Measurements from ENCODE around the gene KAT2B.

The KAT2B gene

DNA sequence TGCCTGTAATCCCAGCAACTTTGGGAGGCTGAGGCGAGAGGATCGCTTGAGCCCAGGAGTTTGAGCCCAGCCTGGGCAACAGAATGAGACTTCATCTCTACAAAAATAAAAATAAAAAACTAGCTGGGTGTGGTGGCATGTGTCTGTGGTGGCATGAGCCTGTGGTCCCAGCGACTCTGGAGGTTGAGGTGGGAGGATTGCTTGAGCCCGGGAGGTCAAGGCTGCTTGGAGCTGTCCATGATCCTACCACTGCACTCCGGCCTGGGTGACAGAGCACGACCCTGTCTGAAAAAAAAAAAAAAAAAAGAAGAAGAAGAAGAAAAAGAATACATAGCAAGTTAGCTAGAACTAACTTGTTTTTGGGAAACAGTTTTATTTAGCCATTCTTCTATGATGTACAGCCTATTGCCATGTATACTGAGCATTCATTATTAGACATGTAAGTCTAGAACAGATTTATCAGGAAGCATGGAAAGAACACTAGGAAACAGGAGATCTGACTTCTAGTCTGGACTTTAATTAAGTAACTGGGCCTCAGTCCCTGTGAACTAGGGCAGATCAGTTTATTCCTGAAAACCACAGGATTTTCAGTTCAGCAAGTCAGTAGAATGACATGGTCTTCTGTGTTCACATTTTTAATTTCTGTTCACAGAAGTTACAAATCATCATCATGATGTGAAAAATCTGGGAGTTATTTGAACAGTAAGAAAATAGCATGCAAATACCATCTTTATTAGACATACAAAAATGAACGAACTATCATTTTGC lies 65.5 kb downstream of the KAT2B start:
- no peak overlapping the region for H3K27ac ChIP-seq
- DNase-seq (ENCODE audit: low spot score): no peak
- H3K4me3 ChIP-seq: no peak overlapping the region
- TF ChIP-seq, protein P1, sequence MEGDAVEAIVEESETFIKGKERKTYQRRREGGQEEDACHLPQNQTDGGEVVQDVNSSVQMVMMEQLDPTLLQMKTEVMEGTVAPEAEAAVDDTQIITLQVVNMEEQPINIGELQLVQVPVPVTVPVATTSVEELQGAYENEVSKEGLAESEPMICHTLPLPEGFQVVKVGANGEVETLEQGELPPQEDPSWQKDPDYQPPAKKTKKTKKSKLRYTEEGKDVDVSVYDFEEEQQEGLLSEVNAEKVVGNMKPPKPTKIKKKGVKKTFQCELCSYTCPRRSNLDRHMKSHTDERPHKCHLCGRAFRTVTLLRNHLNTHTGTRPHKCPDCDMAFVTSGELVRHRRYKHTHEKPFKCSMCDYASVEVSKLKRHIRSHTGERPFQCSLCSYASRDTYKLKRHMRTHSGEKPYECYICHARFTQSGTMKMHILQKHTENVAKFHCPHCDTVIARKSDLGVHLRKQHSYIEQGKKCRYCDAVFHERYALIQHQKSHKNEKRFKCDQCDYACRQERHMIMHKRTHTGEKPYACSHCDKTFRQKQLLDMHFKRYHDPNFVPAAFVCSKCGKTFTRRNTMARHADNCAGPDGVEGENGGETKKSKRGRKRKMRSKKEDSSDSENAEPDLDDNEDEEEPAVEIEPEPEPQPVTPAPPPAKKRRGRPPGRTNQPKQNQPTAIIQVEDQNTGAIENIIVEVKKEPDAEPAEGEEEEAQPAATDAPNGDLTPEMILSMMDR (IDR thresholded peaks at IDR 0.05): no peak

DNA sequence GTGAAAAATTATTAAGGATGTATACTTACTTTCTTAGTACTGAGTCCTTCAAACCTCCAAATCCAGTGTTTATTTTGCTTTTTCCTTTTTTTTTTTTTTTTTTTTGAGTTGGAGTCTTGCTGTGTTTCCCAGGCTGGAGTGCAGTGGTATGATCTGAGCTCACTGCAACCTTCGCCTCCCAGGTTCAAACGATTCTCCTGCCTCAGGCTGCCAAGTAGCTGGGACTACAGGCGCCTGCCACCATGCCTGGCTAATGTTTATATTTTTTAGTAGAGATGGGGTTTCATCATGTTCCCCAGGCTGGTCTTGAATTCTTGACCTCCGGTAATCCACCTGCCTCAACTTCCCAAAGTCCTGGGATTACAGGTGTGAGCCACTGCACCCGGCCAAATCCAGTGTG lies 67.5 kb downstream of the KAT2B start:
- H3K4me3 ChIP-seq: no peak overlapping the region
- no peak overlapping the region for H3K27ac ChIP-seq
- no peak for DNase-seq (ENCODE audit: low spot score)
- TF ChIP-seq, protein P1 (IDR thresholded peaks at IDR 0.05): no peak

GRCh38 chr3:20108869-20109268 lies 68.6 kb downstream of the KAT2B start:
- Histone ChIP-seq H3K27ac (no peak overlapping the region), H3K4me3 (no peak overlapping the region)
- TF ChIP-seq, protein P1 (IDR thresholded peaks at IDR 0.05): no peak
- DNase-seq (ENCODE audit: low spot score): no peak

- H3K4me3 ChIP-seq: no peak overlapping the region
- no peak overlapping the region for H3K27ac ChIP-seq
- TF ChIP-seq, protein P1 (IDR thresholded peaks at IDR 0.05): no peak
- DNase-seq (ENCODE audit: low spot score): no peak
These were observed 70.6 kb downstream of the KAT2B start for GRCh38 chr3:20110826-20111225.

GRCh38 chr3:20111836-20112235 lies 71.6 kb downstream of the KAT2B start:
- no peak overlapping the region for H3K4me3 ChIP-seq
- no peak for DNase-seq (ENCODE audit: low spot score)
- TF ChIP-seq, protein P1 (IDR thresholded peaks at IDR 0.05): no peak
- no peak overlapping the region for H3K27ac ChIP-seq

DNA sequence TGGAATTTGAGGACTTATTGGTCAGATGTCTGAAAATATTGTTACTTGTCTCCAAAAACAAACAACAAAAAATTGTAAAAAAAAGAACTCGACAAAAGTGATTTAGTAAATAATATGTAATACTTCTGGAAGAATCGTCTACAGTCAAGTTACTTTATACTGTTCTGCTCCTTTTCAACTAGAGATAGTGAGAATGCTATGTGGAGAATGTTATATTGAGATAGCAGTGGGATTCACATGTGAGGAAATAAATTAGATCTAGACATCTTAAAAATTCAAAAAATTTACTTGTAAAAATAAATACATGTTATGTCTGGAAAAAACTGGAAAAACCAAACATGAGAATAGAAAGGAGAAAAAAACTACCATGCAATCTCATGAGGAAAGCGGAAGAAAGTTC lies 80.8 kb downstream of the KAT2B start:
- Histone ChIP-seq H3K4me3 (no peak overlapping the region), H3K27ac (no peak overlapping the region)
- no peak for DNase-seq (ENCODE audit: low spot score)
- TF ChIP-seq, protein P1 (IDR thresholded peaks at IDR 0.05): no peak

GRCh38 chr3:20123131-20123652 lies 82.9 kb downstream of the KAT2B start:
- no peak overlapping the region for H3K27ac ChIP-seq
- DNase-seq (ENCODE audit: low spot score): no peak
- TF ChIP-seq, protein P1 (IDR thresholded peaks at IDR 0.05): no peak
- H3K4me3 ChIP-seq: no peak overlapping the region
